ENCODE results near the gene TMEM205.

Gene TMEM205

GRCh38 chr19:11296264-11296663 lies 49.8 kb downstream of the TMEM205 start:
- no peak overlapping the region for H3K4me3 ChIP-seq (ENCODE audit: low read depth, low read length)
- TF ChIP-seq MYC (IDR thresholded peaks at IDR 0.05; ENCODE audit: low read depth, low read length) (peak; percentile 36; the same call in 1 of the 2 replicates), CTCF (IDR thresholded peaks at IDR 0.05; ENCODE audit: low read depth, low read length) (no peak), MAX (IDR thresholded peaks at IDR 0.05; ENCODE audit: low read depth, low read length) (peak; percentile 30; the same call in 1 of the 2 replicates), POLR2A (IDR thresholded peaks at IDR 0.05; ENCODE audit: extremely low read depth, insufficient read length) (no peak)
- DNase-seq (ENCODE audit: low read depth): peak; percentile 64

- TF ChIP-seq MAX (IDR thresholded peaks at IDR 0.05; ENCODE audit: low read depth, low read length) (no peak), CTCF (IDR thresholded peaks at IDR 0.05; ENCODE audit: low read depth, low read length) (peak; percentile 10), MYC (IDR thresholded peaks at IDR 0.05; ENCODE audit: low read depth, low read length) (no peak), POLR2A (IDR thresholded peaks at IDR 0.05; ENCODE audit: extremely low read depth, insufficient read length) (no peak)
- no peak within 1 kb of the TSS for H3K4me3 ChIP-seq (ENCODE audit: low read depth, low read length)
- DNase-seq (ENCODE audit: low read depth): peak; percentile 35
Observed at GRCh38 chr19:11295665-11296245, 50.3 kb downstream of the TMEM205 start, which contains the start of gene TSPAN16. Gene TSPAN16, plus strand, starts transcription at chr19:11296160. Its CDS starts 138 bp downstream, at chr19:11296298.

- no peak for TF ChIP-seq CTCF (IDR thresholded peaks at IDR 0.05; ENCODE audit: low read depth, low read length)
- DNase-seq (ENCODE audit: low read depth): no peak
- no peak overlapping the region for H3K4me3 ChIP-seq (ENCODE audit: low read depth, low read length)
Observed at GRCh38 chr19:11295180-11295579, 50.9 kb downstream of the TMEM205 start.

- peak; percentile 99 for DNase-seq (ENCODE audit: low read depth)
- H3K4me3 ChIP-seq (ENCODE audit: low read depth, low read length): no peak overlapping the region
- TF ChIP-seq POLR2A (IDR thresholded peaks at IDR 0.05; ENCODE audit: extremely low read depth, insufficient read length) (no peak), MAX (IDR thresholded peaks at IDR 0.05; ENCODE audit: low read depth, low read length) (peak; percentile 42; the same call in 1 of the 2 replicates), CTCF (IDR thresholded peaks at IDR 0.05; ENCODE audit: low read depth, low read length) (peak; percentile 89), MYC (IDR thresholded peaks at IDR 0.05; ENCODE audit: low read depth, low read length) (peak; percentile 68)
Observed at GRCh38 chr19:11293433-11294389, 52.4 kb downstream of the TMEM205 start.
